ENCODE results near the gene PCSK9.

Gene PCSK9

DNA sequence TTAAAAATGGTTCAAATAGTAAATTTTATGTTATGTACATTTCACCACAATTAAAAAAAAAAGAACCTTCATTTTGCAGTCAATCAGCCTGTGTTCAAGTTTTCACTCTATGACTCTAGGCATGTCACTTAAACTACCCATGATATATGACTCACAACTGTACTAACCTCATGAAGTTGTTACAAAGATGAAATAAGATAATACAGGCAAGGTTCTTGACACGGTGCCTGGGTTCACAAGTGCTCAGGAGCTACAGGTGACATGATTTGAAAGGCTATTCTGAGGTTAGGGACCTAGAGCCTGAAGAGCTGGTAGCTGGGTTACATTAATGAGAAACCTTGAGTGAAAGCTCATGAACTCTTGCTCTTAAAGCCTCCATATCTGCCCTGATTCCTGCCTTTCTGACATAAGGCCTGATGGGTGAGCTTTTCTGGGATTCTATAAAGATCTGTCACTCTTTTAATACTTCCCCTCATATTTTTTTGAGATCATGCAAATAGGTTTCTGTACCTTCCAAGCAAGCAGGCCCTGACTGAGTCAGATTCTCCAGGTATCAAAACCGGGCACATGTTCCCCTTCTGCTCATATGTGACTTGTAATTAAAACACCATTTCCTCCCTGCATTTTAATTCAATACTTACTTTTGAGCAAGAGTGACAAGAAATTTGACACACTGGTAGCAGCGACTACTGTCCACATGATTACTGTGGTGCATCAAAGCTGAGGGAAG, 34.0 kb downstream of the PCSK9 start:
- no peak for TF ChIP-seq CTCF (IDR thresholded peaks at IDR 0.05; ENCODE audit: control extremely low read depth, extremely low read depth, low read depth, missing control alignments)
- POLR2A ChIA-PET, result no interaction called here
- CTCF ChIA-PET, result interaction anchor here (1.2 to 1.5 kb wide), 2 partner anchors 75 to 264 kb away, joined by 3 read pairs; no protein-coding TSS in a partner anchor
- no peak for DNase-seq (ENCODE audit: extremely low spot score)

GRCh38 chr1:55074455-55074854, 35.1 kb downstream of the PCSK9 start:
- ChIA-PET CTCF (interaction anchor here (1.0 to 1.9 kb wide), 5 partner anchors 32 to 263 kb away, joined by 3 to 5 read pairs (median 4); no protein-coding TSS in a partner anchor), POLR2A (no interaction called here)
- no peak for DNase-seq (ENCODE audit: extremely low spot score)
- TF ChIP-seq CTCF (IDR thresholded peaks at IDR 0.05; ENCODE audit: control extremely low read depth, extremely low read depth, low read depth, missing control alignments), result no peak

DNA sequence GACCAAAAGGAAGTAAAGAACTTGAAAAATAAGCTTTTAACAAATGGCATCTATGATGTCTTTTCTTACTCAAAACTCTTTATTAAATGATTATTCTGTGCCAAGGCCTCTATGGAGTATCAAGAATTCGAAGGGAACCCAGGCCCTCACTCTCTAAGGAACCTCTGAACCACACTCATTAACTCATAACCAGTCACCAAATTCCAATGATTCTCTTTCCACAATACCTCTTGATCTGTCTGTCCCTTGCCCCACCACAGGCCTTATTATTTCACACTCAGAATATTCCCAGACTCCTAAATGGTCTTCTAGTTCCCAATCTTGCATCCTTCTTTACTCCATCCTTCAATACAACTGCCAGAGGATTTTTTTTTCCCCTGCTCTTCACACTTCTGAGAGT, 37.0 kb downstream of the PCSK9 start:
- no peak for DNase-seq (ENCODE audit: extremely low spot score)
- no peak for TF ChIP-seq CTCF (IDR thresholded peaks at IDR 0.05; ENCODE audit: control extremely low read depth, extremely low read depth, low read depth, missing control alignments)
- ChIA-PET CTCF (interaction anchor here (1.9 kb wide), 1 partner anchor 30 kb away, joined by 5 read pairs; no protein-coding TSS in a partner anchor), POLR2A (no interaction called here)

GRCh38 chr1:55078470-55078869, 39.1 kb downstream of the PCSK9 start:
- no peak for DNase-seq (ENCODE audit: extremely low spot score)
- TF ChIP-seq CTCF (IDR thresholded peaks at IDR 0.05; ENCODE audit: control extremely low read depth, extremely low read depth, low read depth, missing control alignments), result no peak
- ChIA-PET CTCF (no interaction called here), POLR2A (no interaction called here)

DNA sequence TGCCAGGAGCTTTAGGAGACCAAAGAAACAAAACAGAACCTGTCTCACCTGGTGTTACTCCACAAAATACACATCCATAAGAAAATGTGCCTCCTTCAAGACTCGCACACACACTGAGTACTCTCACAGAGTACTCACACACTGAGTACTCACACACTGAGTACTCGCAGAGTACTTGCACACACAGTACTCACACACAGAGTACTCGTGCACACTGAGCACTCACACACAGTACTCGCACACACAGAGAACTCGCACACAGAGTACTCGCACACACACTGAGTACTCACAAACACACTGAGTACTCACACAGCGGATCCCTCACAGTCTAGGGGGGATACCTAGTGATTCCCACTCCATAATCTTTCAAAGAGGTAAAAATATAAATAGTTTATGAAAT, 40.3 kb downstream of the PCSK9 start:
- ChIA-PET CTCF (interaction anchor here (1.2 to 1.8 kb wide), 3 partner anchors 8 to 135 kb away, joined by 3 to 5 read pairs (median 5); no protein-coding TSS in a partner anchor), POLR2A (no interaction called here)
- no peak for TF ChIP-seq CTCF (IDR thresholded peaks at IDR 0.05; ENCODE audit: control extremely low read depth, extremely low read depth, low read depth, missing control alignments)
- DNase-seq (ENCODE audit: extremely low spot score), result no peak

DNA sequence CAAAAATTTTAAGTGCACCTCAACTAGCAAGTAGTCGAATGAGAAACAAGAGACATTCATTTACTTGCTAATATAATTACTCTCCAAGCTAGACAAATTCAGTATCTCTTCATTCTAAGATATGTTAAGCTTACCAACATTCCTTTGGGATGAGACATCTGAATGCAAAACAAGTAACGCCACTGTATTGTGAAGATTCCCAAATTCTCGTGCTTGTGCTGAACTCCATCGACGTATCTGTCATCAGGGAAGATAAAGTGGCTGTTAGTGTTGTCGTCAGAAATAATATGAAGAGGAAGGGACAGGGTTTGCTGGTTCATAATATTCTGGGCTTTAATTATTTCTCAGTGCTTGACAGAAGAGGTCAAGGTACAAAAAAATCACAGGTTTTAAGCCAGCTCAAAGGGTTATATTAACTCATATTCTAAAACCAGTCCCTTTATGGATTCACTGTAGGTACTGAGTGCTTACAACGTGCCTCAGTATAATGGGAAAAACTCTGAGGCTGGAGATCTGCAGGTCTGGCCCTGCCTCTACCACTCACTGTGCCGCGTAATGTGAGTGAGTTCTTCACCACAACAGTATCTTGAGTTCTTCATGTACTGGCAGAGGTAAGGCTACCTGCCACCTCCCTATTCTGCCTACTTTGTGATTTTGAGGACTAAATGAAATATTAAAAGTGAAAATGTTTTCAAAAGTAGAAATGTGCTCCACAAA, 42.0 kb downstream of the PCSK9 start:
- ChIA-PET POLR2A (no interaction called here), CTCF (interaction anchor here (0.9 to 2.5 kb wide), 5 partner anchors 10 to 196 kb away, joined by 3 to 6 read pairs (median 3); no protein-coding TSS in a partner anchor)
- no peak for DNase-seq (ENCODE audit: extremely low spot score)
- no peak for TF ChIP-seq CTCF (IDR thresholded peaks at IDR 0.05; ENCODE audit: control extremely low read depth, extremely low read depth, low read depth, missing control alignments)

Measured in GM10248 (cell line).